CD4-positive, alpha-beta T cell (primary cell): Measurements from ENCODE around the gene PRKAB2. TPM values are rescaled to one million over a fixed set of nuclear protein-coding genes. Genes with fewer than 3 reads are reported as not detected.

Experiments used
- ATAC-seq: fragments of 200-7000 bp; cut with Tn5 transposase; one replicate; pipeline ENCODE4 v1.10.0; 2022; ENCODE audit warnings: mild to moderate bottlenecking; ENCODE audit not compliant: poor library complexity
- CTCF ChIA-PET: fragments of 350-600 bp; sonication (Branson Sonifier 250); formaldehyde crosslinking; loops from one replicate; lab custom pipeline; 2021; ENCODE audit warnings: antibody characterized with exemption, inconsistent platforms; lab: Charles Lee
- POLR2A ChIA-PET: fragments of 350-600 bp; sonication (Branson Sonifier 250); formaldehyde crosslinking; loops from one replicate; lab custom pipeline; 2021; ENCODE audit warnings: antibody characterized with exemption, inconsistent platforms; lab: Charles Lee
- DNase-seq, 14 experiments: peaks; one replicate each; pipeline ENCODE4 v3.0.0-alpha.2; 2013 to 2020; ENCODE audit warnings: mixed read lengths in 2 of 14
- H3K27ac ChIP-seq, 2 donors: one replicate each; pipeline versions ENCODE4 v1.5.1 to v1.7.0; 2013; ENCODE audit warnings: low read length in 2 of 2, low read depth in 1 of 2, mild to moderate bottlenecking in 1 of 2
- H3K27me3 ChIP-seq, 2 experiments: 1 replicate in 1 of 2; 2 replicates in 1 of 2; pipeline versions ENCODE4 v1.6.1 to v1.7.0; 2013; ENCODE audit warnings: low read length in 2 of 2, control low read depth in 1 of 2, mild to moderate bottlenecking in 1 of 2, moderate library complexity in 1 of 2; ENCODE audit not compliant: insufficient read depth in 2 of 2, control insufficient read depth in 1 of 2
- H3K36me3 ChIP-seq: one replicate; pipeline ENCODE4 v1.6.1; 2013; ENCODE audit warnings: low read length, control low read depth; ENCODE audit not compliant: insufficient read depth
- H3K4me1 ChIP-seq: one replicate; pipeline ENCODE4 v1.6.1; 2013; ENCODE audit warnings: low read length, control low read depth; ENCODE audit not compliant: insufficient read depth
- H3K4me3 ChIP-seq: one replicate; pipeline ENCODE4 v1.5.1; 2013; ENCODE audit warnings: mild to moderate bottlenecking, low read length, moderate library complexity
- H3K9me3 ChIP-seq, 2 experiments: 1 replicate in 1 of 2; 2 replicates in 1 of 2; pipeline versions ENCODE4 v1.6.1 to v1.7.0; 2013; ENCODE audit warnings: low read length in 2 of 2, mild to moderate bottlenecking in 2 of 2, control low read depth in 1 of 2, moderate library complexity in 1 of 2; ENCODE audit not compliant: control insufficient read depth in 1 of 2, insufficient read depth in 1 of 2
- H3K27ac Mint-ChIP-seq: one replicate; pipeline ENCODE4 v1.8.0; 2020; ENCODE audit warnings: mixed read lengths
- H3K27me3 Mint-ChIP-seq: one replicate; pipeline ENCODE4 v1.8.0; 2021; ENCODE audit warnings: mixed read lengths
- H3K36me3 Mint-ChIP-seq: one replicate; pipeline ENCODE4 v1.8.0; 2021; ENCODE audit warnings: low read depth, mixed read lengths
- H3K4me1 Mint-ChIP-seq: one replicate; pipeline ENCODE4 v1.8.0; 2021; ENCODE audit warnings: low read depth, mixed read lengths
- H3K4me3 Mint-ChIP-seq: one replicate; pipeline ENCODE4 v1.8.0; 2020; ENCODE audit warnings: mild to moderate bottlenecking, mixed read lengths
- H3K9me3 Mint-ChIP-seq: one replicate; pipeline ENCODE4 v1.8.0; 2020; ENCODE audit warnings: mixed read lengths
- CTCF ChIP-seq: fragments of 200-600 bp; IDR thresholded peaks from one replicate; pipeline ENCODE4 v1.8.0; 2022; ENCODE audit warnings: antibody characterized with exemption, mild to moderate bottlenecking
- intact Hi-C, 2 experiments: fragments of 100-400 bp; cut with DNase I in 1 of 2; cut with micrococcal nuclease in 1 of 2; formaldehyde crosslinking; loops; one replicate each; pipeline versions ENCODE4 v1.15.1 to v1.9.0; 2023 to 2025; cut with DNase I, micrococcal nuclease
- total RNA-seq, 174 experiments: library from RNA in 2 of 174; stranded (reverse) in 2 of 174; gene quantifications; one replicate each; pipeline ENCODE4 v1.2.3 and lab custom pipeline; 2021 to 2026

PRKAB2 gene
- total RNA-seq, 2 experiments from 2014 or later = 7.4 to 9.6 TPM

- CTCF ChIA-PET = no interaction called here
Observed at GRCh38 chr1:147185432-147185831, 13.2 kb upstream of the PRKAB2 start.

GRCh38 chr1:147177611-147178380 lies 5.5 kb upstream of the PRKAB2 start:
- ATAC-seq = no peak
- Histone ChIP-seq H3K4me3 (no peak overlapping the region), H3K4me1 (peaks cover 7% of the 10 kb centered on the region), H3K36me3 (no peaks in the 10 kb centered on the region), H3K9me3 (peaks cover 0 to 9% of the 10 kb centered on the region in 2 experiments), H3K27ac (no peak overlapping the region), H3K27me3 (no peaks in the 10 kb centered on the region)
- Mint-ChIP-seq H3K4me1 (peaks cover 15% of the 10 kb centered on the region), H3K27me3 (no peaks in the 10 kb centered on the region), H3K9me3 (peaks cover 6% of the 10 kb centered on the region), H3K36me3 (peaks cover 30% of the 10 kb centered on the region), H3K27ac (no peak overlapping the region), H3K4me3 (no peak overlapping the region)
- ChIA-PET CTCF (interaction anchor here (2.5 kb wide), 1 partner anchor 65 kb away, joined by 16 read pairs; the partner anchor contains the start of gene CHD1L), POLR2A (no interaction called here)
- DNase-seq = peak in 1 of 14 experiments; percentile 10
- intact Hi-C loops = no loop called here
- no peak for TF ChIP-seq CTCF

More at GRCh38 chr1:147185432-147185831, 13.2 kb upstream of the PRKAB2 start:
- intact Hi-C loops = no loop called here
- Mint-ChIP-seq H3K27ac (no peak overlapping the region), H3K9me3 (no peaks in the 10 kb centered on the region), H3K36me3 (no peaks in the 10 kb centered on the region), H3K4me1 (no peaks in the 10 kb centered on the region), H3K4me3 (no peak overlapping the region), H3K27me3 (no peaks in the 10 kb centered on the region)
- H3K4me1 ChIP-seq = no peaks in the 10 kb centered on the region
- no peak for ATAC-seq
- DNase-seq = no peak
- H3K27me3 ChIP-seq = no peaks in the 10 kb centered on the region
- no peak overlapping the region for H3K4me3 ChIP-seq
- POLR2A ChIA-PET = interaction anchor here (1.4 kb wide), 1 partner anchor 12 kb away, joined by 4 read pairs; no protein-coding TSS in a partner anchor
- no peaks in the 10 kb centered on the region for H3K9me3 ChIP-seq
- no peak for TF ChIP-seq CTCF
- no peaks in the 10 kb centered on the region for H3K36me3 ChIP-seq
- no peak overlapping the region for H3K27ac ChIP-seq

- Mint-ChIP-seq H3K4me1 (peaks cover 54% of the 10 kb centered on the region), H3K27me3 (no peaks in the 10 kb centered on the region), H3K4me3 (peak overlapping the region; percentile 97), H3K27ac (peak overlapping the region; percentile 74), H3K36me3 (peaks cover 50% of the 10 kb centered on the region), H3K9me3 (no peaks in the 10 kb centered on the region)
- intact Hi-C loops = loop anchor here (1.0 to 5.0 kb wide), 2 partner anchors 56 to 71 kb away; partner anchors contain the start of genes CHD1L (in 2 of the 2) and FMO5 (in 1 of the 2)
- Histone ChIP-seq H3K27ac (peak overlapping the region in 1 of 2 donors; percentile 57), H3K4me3 (peak overlapping the region; percentile 89), H3K36me3 (peaks cover 12% of the 10 kb centered on the region), H3K4me1 (peaks cover 25% of the 10 kb centered on the region), H3K27me3 (no peaks in the 10 kb centered on the region), H3K9me3 (no peaks in the 10 kb centered on the region)
- peak; percentile 21 for ATAC-seq
- TF ChIP-seq CTCF = no peak
- POLR2A ChIA-PET = interaction anchor here (0.8 to 3.9 kb wide), 5 partner anchors 9 to 71 kb away, joined by 3 to 49 read pairs (median 4); partner anchors contain the start of genes CHD1L and FMO5
- peak in 3 of 14 experiments; percentile 3 to 22 (median 15) for DNase-seq
- CTCF ChIA-PET = interaction anchor here (0.7 to 4.1 kb wide), 3 partner anchors 9 to 72 kb away, joined by 3 to 33 read pairs (median 31); partner anchors contain the start of gene CHD1L
Observed at GRCh38 chr1:147171399-147172167, 687 bp downstream of the PRKAB2 start.
